Mesenchymal stem cell (in vitro differentiated cells and primary cell): ENCODE data around the gene DGKH.

Source experiments
- DNase-seq: peaks from one replicate; pipeline ENCODE4 v3.0.0-alpha.2; 2013
- H2AFZ ChIP-seq: one replicate; pipeline ENCODE4 v1.6.1; 2013; ENCODE audit warnings: low read depth, mild to moderate bottlenecking, control low read depth, inconsistent platforms, low read length, moderate library complexity
- H2AK5ac ChIP-seq: 2 replicates; pipeline ENCODE4 v1.6.1; 2013; ENCODE audit warnings: low read length, moderate library complexity, mild to moderate bottlenecking, inconsistent platforms; ENCODE audit not compliant: severe bottlenecking
- H2BK120ac ChIP-seq: one replicate; pipeline ENCODE4 v1.6.1; 2013; ENCODE audit warnings: low read depth, mild to moderate bottlenecking, inconsistent platforms, low read length, moderate library complexity
- H2BK12ac ChIP-seq, 2 experiments: one replicate each; pipeline ENCODE4 v1.6.1; 2013; ENCODE audit warnings: inconsistent platforms in 2 of 2, low read length in 2 of 2, mild to moderate bottlenecking in 2 of 2, moderate library complexity in 2 of 2, control low read depth in 1 of 2
- H2BK15ac ChIP-seq: one replicate; pipeline ENCODE4 v1.6.1; 2013; ENCODE audit warnings: mild to moderate bottlenecking, low read depth, inconsistent platforms; ENCODE audit not compliant: poor library complexity, severe bottlenecking
- H2BK5ac ChIP-seq: 2 replicates; pipeline ENCODE4 v1.6.1; 2013; ENCODE audit warnings: low read depth, mild to moderate bottlenecking, low read length, control low read depth, inconsistent platforms; ENCODE audit not compliant: poor library complexity, severe bottlenecking
- H3K14ac ChIP-seq, 2 experiments: one replicate each; pipeline ENCODE4 v1.6.1; 2013; ENCODE audit warnings: inconsistent platforms in 2 of 2, low read length in 2 of 2, control low read depth in 1 of 2, mild to moderate bottlenecking in 1 of 2, moderate library complexity in 1 of 2
- H3K18ac ChIP-seq, 2 experiments: one replicate each; pipeline ENCODE4 v1.6.1; 2013; ENCODE audit warnings: inconsistent platforms in 2 of 2, low read length in 2 of 2, control low read depth in 1 of 2, low read depth in 1 of 2, mild to moderate bottlenecking in 1 of 2
- H3K23ac ChIP-seq, 2 experiments: one replicate each; pipeline ENCODE4 v1.6.1; 2013; ENCODE audit warnings: inconsistent platforms in 2 of 2, low read length in 2 of 2, mild to moderate bottlenecking in 2 of 2, moderate library complexity in 2 of 2, control low read depth in 1 of 2
- H3K27ac ChIP-seq: 2 replicates; pipeline ENCODE4 v1.5.1; 2013; ENCODE audit warnings: mild to moderate bottlenecking, moderate library complexity, low read length, control low read depth, inconsistent platforms; ENCODE audit not compliant: poor library complexity, severe bottlenecking
- H3K27me3 ChIP-seq, 2 experiments: 2 replicates each; pipeline versions ENCODE4 v1.6.1 to v1.7.0; 2013; ENCODE audit warnings: low read length in 2 of 2, mild to moderate bottlenecking in 2 of 2, moderate library complexity in 2 of 2, control low read depth in 1 of 2, inconsistent platforms in 1 of 2; ENCODE audit not compliant: control insufficient read depth in 1 of 2, insufficient read depth in 1 of 2
- H3K36me3 ChIP-seq, 2 experiments: 2 replicates each; pipeline versions ENCODE4 v1.6.1 to v1.7.0; 2013; ENCODE audit warnings: low read length in 2 of 2, control low read depth in 1 of 2, inconsistent platforms in 1 of 2, low read depth in 1 of 2, mild to moderate bottlenecking in 1 of 2; ENCODE audit not compliant: insufficient read depth in 2 of 2, control insufficient read depth in 1 of 2
- H3K4ac ChIP-seq, 2 experiments: one replicate each; pipeline ENCODE4 v1.6.1; 2013; ENCODE audit warnings: inconsistent platforms in 2 of 2, low read length in 2 of 2, mild to moderate bottlenecking in 2 of 2, moderate library complexity in 2 of 2, control low read depth in 1 of 2, low read depth in 1 of 2
- H3K4me1 ChIP-seq: 2 replicates; pipeline ENCODE4 v1.6.1; 2013; ENCODE audit warnings: low read depth, low read length, control low read depth; ENCODE audit not compliant: control insufficient read depth, insufficient read depth
- H3K4me2 ChIP-seq: 2 replicates; pipeline ENCODE4 v1.6.1; 2013; ENCODE audit warnings: low read length, mild to moderate bottlenecking, inconsistent platforms; ENCODE audit not compliant: poor library complexity, severe bottlenecking
- H3K4me3 ChIP-seq, 2 experiments: 2 replicates each; pipeline versions ENCODE4 v1.5.1 to v1.7.0; 2013; ENCODE audit warnings: low read length in 2 of 2, mild to moderate bottlenecking in 2 of 2, control low read depth in 1 of 2, low read depth in 1 of 2; ENCODE audit not compliant: insufficient read depth in 1 of 2
- H3K79me1 ChIP-seq: replicated peaks from 2 replicates; pipeline ENCODE4 v1.6.1; 2013; ENCODE audit warnings: mild to moderate bottlenecking, control low read depth, low read length, inconsistent platforms; ENCODE audit not compliant: poor library complexity, severe bottlenecking
- H3K9ac ChIP-seq: 2 replicates; pipeline ENCODE4 v1.7.0; 2013; ENCODE audit warnings: mild to moderate bottlenecking, low read length, moderate library complexity
- H3K9me3 ChIP-seq: 2 replicates; pipeline ENCODE4 v1.7.0; 2013; ENCODE audit warnings: mild to moderate bottlenecking, low read length; ENCODE audit not compliant: control insufficient read depth
- H4K8ac ChIP-seq: one replicate; pipeline ENCODE4 v1.6.1; 2013; ENCODE audit warnings: inconsistent platforms, mild to moderate bottlenecking, low read length, moderate library complexity
- H4K91ac ChIP-seq: one replicate; pipeline ENCODE4 v1.6.1; 2013; ENCODE audit warnings: mild to moderate bottlenecking, low read length, inconsistent platforms
- WGBS: methylation state at CpG from one replicate; pipeline ENCODE4 v1.1.7; 2013; ENCODE audit warnings: mixed read lengths; 5-methylcytosine and 5-hydroxymethylcytosine counted together

DGKH gene

DNA sequence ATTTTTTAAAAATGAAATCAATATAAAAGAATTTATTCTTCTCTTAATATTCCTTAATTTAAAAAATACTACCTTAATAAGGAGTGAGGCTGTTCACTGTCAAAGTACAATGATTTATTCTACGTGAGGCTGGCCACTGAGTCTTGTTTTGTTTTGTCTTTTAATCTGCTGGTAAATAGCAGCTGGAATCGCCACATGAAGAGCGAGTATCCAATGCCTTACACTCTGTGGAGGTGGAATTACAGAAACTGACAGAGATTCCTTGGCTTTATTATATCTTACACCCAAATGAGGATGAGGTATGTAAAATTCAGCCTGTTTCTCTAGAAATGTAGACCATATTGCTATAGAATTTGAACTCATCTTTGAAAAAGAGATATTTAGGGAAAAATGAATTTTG is 170.6 kb downstream of the DGKH start:
- WGBS, result 83% methylated on average over 2 of the region's 3 CpGs

DNA sequence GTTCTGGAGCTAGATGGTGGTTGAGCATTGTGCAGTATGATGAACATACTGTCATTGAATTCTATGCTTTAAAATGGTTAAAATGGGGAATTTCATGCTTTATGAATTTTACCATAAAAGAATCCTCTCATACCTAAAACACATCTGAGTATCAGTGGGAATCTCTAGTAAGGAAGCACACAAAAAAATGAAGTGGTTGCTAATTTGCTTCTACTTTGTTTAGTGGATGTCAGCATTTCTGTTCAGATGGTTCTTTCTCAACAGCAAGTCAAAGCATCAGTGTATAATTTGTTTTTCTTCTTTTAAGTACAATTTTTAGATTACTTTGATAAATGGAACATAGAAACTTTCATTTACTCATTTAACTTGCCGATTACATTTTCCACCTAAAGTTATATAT is 171.4 kb downstream of the DGKH start:
- H3K18ac ChIP-seq, result no peak overlapping the region
- no peak overlapping the region for H4K8ac ChIP-seq
- no peak overlapping the region for H2BK5ac ChIP-seq
- no peak overlapping the region for H2BK120ac ChIP-seq
- H3K9ac ChIP-seq, result no peak overlapping the region
- no peaks in the 10 kb centered on the region for H3K79me1 ChIP-seq
- no peak overlapping the region for H3K27ac ChIP-seq
- no peak for DNase-seq
- H2BK12ac ChIP-seq, result no peak overlapping the region
- H3K4me2 ChIP-seq, result no peak overlapping the region
- H3K36me3 ChIP-seq, result peaks cover 7 to 61% of the 10 kb centered on the region in 2 experiments
- no peak overlapping the region for H2AK5ac ChIP-seq
- H3K14ac ChIP-seq, result no peak overlapping the region
- H3K4me1 ChIP-seq, result no peaks in the 10 kb centered on the region
- H4K91ac ChIP-seq, result no peak overlapping the region
- no peak overlapping the region for H2AFZ ChIP-seq
- H3K4me3 ChIP-seq, result no peak overlapping the region
- H3K23ac ChIP-seq, result no peak overlapping the region
- no peaks in the 10 kb centered on the region for H3K9me3 ChIP-seq
- H2BK15ac ChIP-seq, result no peak overlapping the region
- H3K4ac ChIP-seq, result no peak overlapping the region
- 40% methylated on average over 1 of the region's 1 CpG for WGBS
- no peaks in the 10 kb centered on the region for H3K27me3 ChIP-seq

More for the DNA sequence above, 170.6 kb downstream of the DGKH start:
- no peaks in the 10 kb centered on the region for H3K9me3 ChIP-seq
- no peak overlapping the region for H2AK5ac ChIP-seq
- H2BK12ac ChIP-seq, result no peak overlapping the region
- H3K27ac ChIP-seq, result no peak overlapping the region
- H3K36me3 ChIP-seq, result peaks cover 7 to 62% of the 10 kb centered on the region in 2 experiments
- no peak overlapping the region for H3K18ac ChIP-seq
- no peak overlapping the region for H2BK5ac ChIP-seq
- no peak overlapping the region for H2BK120ac ChIP-seq
- no peak for DNase-seq
- H4K91ac ChIP-seq, result no peak overlapping the region
- no peaks in the 10 kb centered on the region for H3K4me1 ChIP-seq
- no peaks in the 10 kb centered on the region for H3K79me1 ChIP-seq
- H2AFZ ChIP-seq, result no peak overlapping the region
- no peak overlapping the region for H3K4ac ChIP-seq
- H3K4me2 ChIP-seq, result no peak overlapping the region
- no peak overlapping the region for H2BK15ac ChIP-seq
- no peak overlapping the region for H3K4me3 ChIP-seq
- no peak overlapping the region for H3K23ac ChIP-seq
- no peaks in the 10 kb centered on the region for H3K27me3 ChIP-seq
- H3K14ac ChIP-seq, result no peak overlapping the region
- H3K9ac ChIP-seq, result no peak overlapping the region
- no peak overlapping the region for H4K8ac ChIP-seq

DNA sequence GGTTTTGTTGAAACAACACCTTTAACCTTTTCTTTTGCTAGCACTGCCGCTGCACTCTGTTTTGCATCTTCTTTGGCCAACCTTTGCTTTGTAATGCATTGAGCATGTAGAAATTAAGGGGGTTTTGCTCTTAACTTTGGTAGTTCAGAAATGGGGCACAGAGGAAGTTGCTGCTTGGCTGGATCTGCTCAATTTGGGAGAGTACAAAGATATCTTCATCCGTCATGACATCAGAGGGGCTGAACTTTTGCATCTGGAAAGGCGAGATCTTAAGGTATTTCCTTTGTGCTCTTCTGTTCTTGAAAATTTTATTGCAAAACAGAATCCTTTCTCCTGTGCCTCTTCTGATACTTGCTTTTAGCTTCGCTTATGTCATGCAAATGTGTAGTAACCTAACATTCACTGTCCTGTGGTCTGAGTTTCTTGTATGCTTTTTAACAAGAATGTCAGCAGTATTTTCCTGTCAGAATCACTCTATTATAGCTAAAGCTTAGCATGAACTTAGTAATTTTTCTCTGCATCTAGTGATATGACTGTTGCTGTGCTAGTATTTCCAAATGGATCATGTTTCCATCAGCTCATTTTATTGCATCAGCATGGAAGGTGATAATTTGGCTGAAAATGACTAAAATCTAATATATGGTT is 172.8 kb downstream of the DGKH start:
- Histone ChIP-seq H3K9me3 (no peaks in the 10 kb centered on the region), H3K36me3 (peaks cover 7 to 61% of the 10 kb centered on the region in 2 experiments), H3K23ac (no peak overlapping the region), H4K91ac (no peak overlapping the region), H2BK12ac (no peak overlapping the region), H2AFZ (no peak overlapping the region), H3K18ac (no peak overlapping the region), H3K79me1 (no peaks in the 10 kb centered on the region), H3K27ac (no peak overlapping the region), H3K4me3 (no peak overlapping the region), H3K27me3 (no peaks in the 10 kb centered on the region), H3K4ac (no peak overlapping the region), H2BK15ac (no peak overlapping the region), H4K8ac (no peak overlapping the region), H2AK5ac (no peak overlapping the region), H3K9ac (no peak overlapping the region), H3K4me2 (no peak overlapping the region), H2BK120ac (no peak overlapping the region), H2BK5ac (no peak overlapping the region), H3K4me1 (no peaks in the 10 kb centered on the region), H3K14ac (no peak overlapping the region)
- no peak for DNase-seq
- WGBS, result 100% methylated on average over 3 of the region's 4 CpGs

DNA sequence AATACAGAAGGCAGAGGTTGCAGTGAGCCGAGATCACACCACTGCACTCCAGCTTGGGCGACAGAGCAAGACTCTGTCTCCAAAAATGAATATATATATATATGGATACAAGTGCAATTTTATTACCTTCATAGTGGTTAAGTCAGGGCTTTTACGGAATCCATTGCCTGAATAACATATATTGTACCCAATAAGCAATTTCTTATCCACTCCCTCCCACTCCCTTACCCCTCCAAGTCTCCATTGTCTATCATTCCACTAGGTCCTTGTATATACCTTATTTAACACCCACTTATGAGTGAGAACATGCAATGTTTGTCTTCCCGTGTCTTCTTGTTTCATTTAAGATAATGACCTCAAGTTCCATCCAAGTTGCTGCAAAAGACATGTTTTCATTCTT is 175.2 kb downstream of the DGKH start:
- H3K4me3 ChIP-seq, result no peak overlapping the region
- H2BK120ac ChIP-seq, result no peak overlapping the region
- H4K91ac ChIP-seq, result no peak overlapping the region
- no peak overlapping the region for H3K23ac ChIP-seq
- H3K18ac ChIP-seq, result no peak overlapping the region
- H2BK12ac ChIP-seq, result no peak overlapping the region
- H3K9ac ChIP-seq, result no peak overlapping the region
- no peaks in the 10 kb centered on the region for H3K79me1 ChIP-seq
- H3K36me3 ChIP-seq, result peaks cover 0 to 59% of the 10 kb centered on the region in 2 experiments
- H2BK5ac ChIP-seq, result no peak overlapping the region
- H2AK5ac ChIP-seq, result no peak overlapping the region
- no peak overlapping the region for H4K8ac ChIP-seq
- no peak overlapping the region for H2AFZ ChIP-seq
- WGBS, result 100% methylated on average over 1 of the region's 4 CpGs
- no peak overlapping the region for H2BK15ac ChIP-seq
- DNase-seq, result no peak
- H3K9me3 ChIP-seq, result no peaks in the 10 kb centered on the region
- no peak overlapping the region for H3K14ac ChIP-seq
- H3K27me3 ChIP-seq, result no peaks in the 10 kb centered on the region
- no peaks in the 10 kb centered on the region for H3K4me1 ChIP-seq
- no peak overlapping the region for H3K27ac ChIP-seq
- H3K4ac ChIP-seq, result no peak overlapping the region
- H3K4me2 ChIP-seq, result no peak overlapping the region
